ENCODE measurements around the gene S100A6. TPM values are rescaled to one million over a fixed set of nuclear protein-coding genes. Genes with fewer than 3 reads are reported as not detected.

The S100A6 gene
- total and polyA plus RNA-seq, 8 donors, result 154 to 2,520 (median 634) TPM

DNA sequence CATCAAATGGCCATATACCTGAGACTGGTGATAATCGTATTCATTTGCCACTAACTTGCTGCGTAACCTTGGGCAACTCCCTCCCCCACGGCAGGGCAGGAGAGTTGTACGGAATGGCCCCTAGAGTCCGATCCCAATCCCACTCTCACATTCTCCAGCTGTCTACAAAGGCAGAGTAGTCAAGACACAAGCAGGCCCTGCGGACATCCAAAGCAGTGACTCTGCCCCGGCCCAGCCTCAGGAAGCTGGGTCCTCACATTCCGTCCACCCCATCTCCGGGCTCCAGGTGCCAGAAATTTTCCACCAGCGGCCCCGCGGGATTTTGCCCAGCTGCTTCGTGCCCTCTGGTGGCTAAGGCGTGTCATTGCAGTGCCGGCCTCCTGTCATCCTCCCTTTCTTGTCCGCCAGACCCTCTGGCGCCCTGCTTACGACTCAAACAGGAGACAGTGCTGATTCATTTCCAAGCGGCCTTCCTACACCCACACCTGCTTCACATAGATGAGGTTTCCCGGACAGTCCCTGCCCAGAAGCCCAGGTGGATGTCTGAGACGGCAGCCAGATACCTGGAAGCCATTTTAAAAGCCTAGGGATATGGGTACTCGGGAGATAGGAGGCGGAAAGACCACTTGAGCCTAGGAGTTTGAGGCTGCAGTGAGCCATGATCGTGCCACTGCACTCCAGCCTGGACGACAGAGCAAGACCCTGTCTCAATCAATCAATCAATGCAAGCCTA lies 32.7 kb upstream of the S100A6 start:
- Histone ChIP-seq H3K36me3 (no peaks in the 10 kb centered on the region), H3K27ac (peak overlapping the region; percentile 60 to 94 (median 92)), H3K9me3 (no peaks in the 10 kb centered on the region), H3K27me3 (no peaks in the 10 kb centered on the region), H3K4me1 (peaks cover 41 to 63% (median 50%) of the 10 kb centered on the region in 4 donors), H3K4me3 (peak overlapping the region; percentile 16 to 36 (median 26))
- DNase-seq, result peak; percentile 92 to 95
- WGBS, 5 donors, result 7 to 13% (median 9%) methylated on average over 15 to 25 of the region's 25 CpGs
- intact Hi-C loops (cut with DNase I; ENCODE audit: low total_unique reads), result loop anchor here (5.0 kb wide), 1 partner anchor 36 kb away; no protein-coding TSS in a partner anchor
- no peak for TF ChIP-seq EP300 (IDR thresholded peaks at IDR 0.05)
- peak in 6 of 7 experiments; percentile 99 to 100 (median 100) for TF ChIP-seq CTCF (IDR thresholded peaks at IDR 0.05)
- TF ChIP-seq POLR2AphosphoS5 (IDR thresholded peaks at IDR 0.05), result peak in 2 of 3 donors; percentile 12 to 82
- no peak for TF ChIP-seq POLR2A (IDR thresholded peaks at IDR 0.05)

DNA sequence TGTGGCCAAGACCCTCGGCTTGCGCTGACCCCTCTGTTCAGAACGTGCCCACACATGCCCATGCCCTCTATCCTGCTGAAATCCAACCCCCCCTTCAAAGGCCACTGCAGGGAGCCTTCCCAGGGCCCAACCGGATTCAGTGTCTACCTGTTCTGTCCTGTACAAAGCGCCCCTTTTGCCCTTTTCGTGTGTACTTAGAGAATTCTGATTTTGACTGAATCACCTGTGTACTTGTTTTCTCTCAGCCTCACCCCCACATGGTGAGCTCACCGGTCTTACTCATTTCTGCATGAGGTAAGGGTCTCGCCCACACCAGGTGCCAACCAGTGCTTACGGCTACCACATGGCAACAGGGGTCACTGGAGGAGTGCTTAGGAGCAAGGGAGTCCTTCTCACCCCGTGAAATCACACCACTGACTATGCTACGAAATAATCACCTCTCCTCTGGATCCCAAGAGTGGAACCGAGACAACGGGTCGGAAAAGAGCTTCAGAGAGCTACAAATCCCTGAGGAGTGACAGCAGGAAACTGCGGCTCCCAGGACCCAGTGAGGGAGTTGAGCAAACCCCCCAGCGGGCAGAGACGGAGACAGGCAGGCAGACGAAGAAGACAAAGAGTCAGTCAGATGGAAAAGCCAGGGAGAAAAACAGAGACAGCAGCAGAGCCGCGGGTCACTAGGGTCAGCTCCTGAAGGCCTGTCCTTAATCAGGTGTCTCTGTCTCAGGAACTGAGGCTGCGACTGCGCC lies 32.0 kb upstream of the S100A6 start:
- peak in 1 of 2 donors; percentile 80 for DNase-seq
- H3K27ac ChIP-seq, result peak overlapping the region; percentile 60 to 94 (median 92)
- no peaks in the 10 kb centered on the region for H3K27me3 ChIP-seq
- intact Hi-C loops (cut with DNase I; ENCODE audit: low total_unique reads), result loop anchor here (5.0 kb wide), 1 partner anchor 35 kb away; no protein-coding TSS in a partner anchor
- TF ChIP-seq POLR2A (IDR thresholded peaks at IDR 0.05) (no peak), POLR2AphosphoS5 (IDR thresholded peaks at IDR 0.05) (peak in 1 of 3 donors; percentile 39), CTCF (IDR thresholded peaks at IDR 0.05) (no peak)
- 80 to 85% (median 82%) methylated on average over 21 to 22 of the region's 22 CpGs for WGBS, 5 donors
- no peaks in the 10 kb centered on the region for H3K36me3 ChIP-seq
- peaks cover 35 to 55% (median 46%) of the 10 kb centered on the region in 4 donors for H3K4me1 ChIP-seq
- H3K4me3 ChIP-seq, result peak overlapping the region in 2 of 4 donors; percentile 25 to 26
- no peaks in the 10 kb centered on the region for H3K9me3 ChIP-seq

DNA sequence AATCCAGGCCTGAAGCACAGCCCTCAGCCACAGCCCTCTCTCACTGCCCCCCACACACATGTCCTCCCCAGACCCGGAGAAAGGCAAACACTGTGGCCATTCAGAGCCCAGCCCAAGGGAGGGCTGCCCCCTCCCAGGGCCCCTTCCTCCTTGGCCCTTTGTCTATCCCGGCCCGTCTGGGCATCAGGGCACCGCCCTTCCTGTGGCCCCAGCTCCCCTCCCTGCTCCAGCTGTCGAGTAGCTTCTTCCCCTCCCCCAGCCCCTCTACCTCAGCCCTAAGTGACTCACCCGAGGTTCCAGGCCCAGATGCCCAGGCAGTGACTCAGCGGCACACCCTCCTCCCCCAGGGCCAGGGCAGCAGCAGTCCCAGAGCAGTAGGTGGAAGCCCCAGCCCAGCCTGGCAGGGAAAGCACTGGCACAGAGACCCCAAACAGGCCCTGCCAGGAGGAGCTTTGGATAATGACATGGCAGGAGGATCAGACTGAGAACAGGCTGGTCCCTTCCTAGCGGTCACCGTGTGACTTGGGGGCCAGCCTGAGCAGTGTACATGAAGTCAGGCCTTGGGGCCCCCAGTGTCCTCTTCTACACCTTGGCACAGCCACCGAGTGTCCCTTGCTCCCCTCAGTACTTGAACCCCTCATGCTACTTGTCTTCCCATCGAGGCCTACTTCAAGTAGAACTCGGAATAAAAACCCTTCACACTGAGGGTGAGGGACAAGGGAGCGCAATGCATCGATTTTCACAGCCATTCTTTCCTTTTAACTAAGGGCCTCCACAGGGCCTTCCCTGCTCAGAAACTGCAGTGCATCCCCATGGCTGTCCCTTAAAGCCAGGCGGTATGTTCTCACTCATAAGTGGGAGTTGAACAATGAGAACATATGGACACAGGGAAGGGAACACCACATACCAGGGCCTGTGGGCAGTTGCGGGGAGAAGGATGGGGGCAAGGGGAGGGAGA lies 30.9 kb upstream of the S100A6 start:
- TF ChIP-seq EP300 (IDR thresholded peaks at IDR 0.05), result no peak
- peak; percentile 59 to 91 (median 88) for TF ChIP-seq POLR2AphosphoS5 (IDR thresholded peaks at IDR 0.05)
- Histone ChIP-seq H3K27me3 (no peaks in the 10 kb centered on the region), H3K4me1 (peaks cover 33 to 44% (median 39%) of the 10 kb centered on the region in 4 donors), H3K36me3 (no peaks in the 10 kb centered on the region), H3K4me3 (no peak overlapping the region), H3K9me3 (no peaks in the 10 kb centered on the region), H3K27ac (peak overlapping the region; percentile 91 to 94 (median 92))
- intact Hi-C loops (cut with DNase I; ENCODE audit: low total_unique reads), result loop anchor here (5.0 kb wide), 1 partner anchor 34 kb away; no protein-coding TSS in a partner anchor
- DNase-seq, result peak; percentile 93 to 97
- WGBS, 5 donors, result 39 to 42% (median 40%) methylated on average over 14 to 16 of the region's 16 CpGs

- DNase-seq, result peak; percentile 46 to 75
- intact Hi-C loops (cut with DNase I; ENCODE audit: low total_unique reads), result loop anchor here (5.0 kb wide), 1 partner anchor 33 kb away; no protein-coding TSS in a partner anchor
- WGBS, 5 donors, result 31 to 49% (median 48%) methylated on average over 7 to 8 of the region's 8 CpGs
- Histone ChIP-seq H3K27ac (peak within 1 kb of the TSS; percentile 91 to 94 (median 92)), H3K4me3 (no peak within 1 kb of the TSS), H3K27me3 (no peaks in the 10 kb centered on the region), H3K4me1 (peaks cover 33 to 41% (median 39%) of the 10 kb centered on the region in 4 donors), H3K9me3 (no peaks in the 10 kb centered on the region), H3K36me3 (no peaks in the 10 kb centered on the region)
- TF ChIP-seq POLR2AphosphoS5 (IDR thresholded peaks at IDR 0.05) (peak in 2 of 3 donors; percentile 45 to 71), CTCF (IDR thresholded peaks at IDR 0.05) (no peak)
Observed at GRCh38 chr1:153565529-153566374, 30.0 kb upstream of the S100A6 start, which contains the start of gene S100A2. TSS of gene S100A2 (minus strand) at chr1:153565844. CDS start at chr1:153563877, 1,967 bp downstream.
